ENCODE data around the gene KCNIP4.
A peak's percentile ranks its signal among the peaks of the same experiment; 100 is the strongest.

KCNIP4 gene

GRCh38 chr4:20696815-20697214 is 1251.8 kb downstream of the KCNIP4 start:
- no peak for DNase-seq

- no peak for DNase-seq
Observed at GRCh38 chr4:20687864-20688263, 1260.7 kb downstream of the KCNIP4 start.

- peak; percentile 8 for DNase-seq
Observed at GRCh38 chr4:20684852-20685763, 1263.5 kb downstream of the KCNIP4 start.

- DNase-seq: no peak
Observed at GRCh38 chr4:20683766-20684165, 1264.8 kb downstream of the KCNIP4 start.

- DNase-seq: no peak
Observed at GRCh38 chr4:20682853-20683252, 1265.7 kb downstream of the KCNIP4 start.

GRCh38 chr4:20681271-20681670 is 1267.3 kb downstream of the KCNIP4 start:
- DNase-seq: no peak

- DNase-seq: no peak
Observed at GRCh38 chr4:20680736-20681135, 1267.8 kb downstream of the KCNIP4 start.

GRCh38 chr4:20679951-20680350 is 1268.6 kb downstream of the KCNIP4 start:
- DNase-seq: no peak

Data from activated CD4-positive, alpha-beta T cell treated with anti-CD3 and anti-CD28 coated beads, Interleukin-2, amount 50 U/mL, for 16 hours (primary cell).